GM21390 (cell line): ENCODE results near the gene COL20A1.
"Not testable (repeated sequence)": the region's sequence is repeated elsewhere in the genome, so short reads cannot be mapped to it uniquely, and the experiment has no call there.

Source experiments
- ATAC-seq: cut with Tn5 transposase; IDR thresholded peaks from one replicate; pipeline ENCODE4 v1.9.1; 2021; ENCODE audit not compliant: unreplicated experiment

COL20A1 gene

DNA sequence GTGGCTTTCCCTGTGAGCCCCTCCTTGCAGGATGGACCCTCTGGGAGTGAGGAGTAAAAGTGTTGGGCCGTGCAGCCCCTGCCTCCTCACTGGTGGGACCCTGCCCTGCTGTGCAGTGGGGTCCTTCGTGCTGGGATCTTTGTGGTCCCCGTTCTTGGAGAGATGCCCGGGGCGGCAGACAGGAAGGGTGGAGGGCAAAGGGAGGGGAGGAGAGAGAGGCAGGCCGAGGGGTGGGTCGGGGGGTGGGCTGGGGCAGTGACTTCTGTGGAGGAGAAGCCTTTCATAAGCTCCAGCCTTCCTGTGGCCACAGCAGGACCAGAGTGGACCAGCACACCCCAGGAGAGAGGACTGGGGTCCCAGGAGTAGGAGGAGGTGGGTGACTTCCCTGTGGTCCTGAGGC, at the start of gene COL20A1:
TSS of gene COL20A1 (plus strand) at position 283 of the 400 bp plus-strand sequence. CDS start 1,922 bp downstream, outside the sequence.
- no peak for ATAC-seq

DNA sequence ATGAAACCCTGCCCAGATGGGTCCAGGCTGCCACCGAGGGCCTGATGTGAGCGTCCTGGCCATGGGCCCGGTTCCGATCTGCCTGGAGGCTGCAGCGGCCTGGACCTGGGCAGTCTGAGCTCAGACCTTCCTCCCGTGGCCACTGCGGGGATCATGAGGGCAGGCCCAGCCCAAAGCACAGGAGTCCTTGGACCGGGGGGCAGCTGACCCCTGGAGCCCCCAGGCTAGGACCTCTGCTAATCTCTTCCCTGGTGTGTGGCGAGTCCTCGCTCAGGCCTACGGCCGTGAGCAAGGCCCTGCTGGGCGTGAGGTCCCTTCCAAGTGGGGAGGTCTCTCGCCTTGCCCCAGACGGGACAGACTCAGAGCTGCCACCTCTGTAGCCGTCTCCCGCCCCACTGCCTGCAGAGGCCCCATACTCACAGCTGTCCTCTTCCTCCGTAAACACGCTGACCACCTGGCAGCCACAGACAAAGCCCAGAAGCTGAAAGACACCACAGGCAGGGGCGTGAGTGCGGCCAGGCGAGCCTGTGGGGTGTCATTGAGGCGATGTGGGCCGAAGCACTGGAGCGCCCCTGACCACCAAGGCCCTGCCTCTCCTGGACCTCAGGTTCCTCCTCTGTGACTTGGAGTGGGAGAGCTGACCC, 49.3 kb upstream of the COL20A1 start:
- ATAC-seq: no peak

DNA sequence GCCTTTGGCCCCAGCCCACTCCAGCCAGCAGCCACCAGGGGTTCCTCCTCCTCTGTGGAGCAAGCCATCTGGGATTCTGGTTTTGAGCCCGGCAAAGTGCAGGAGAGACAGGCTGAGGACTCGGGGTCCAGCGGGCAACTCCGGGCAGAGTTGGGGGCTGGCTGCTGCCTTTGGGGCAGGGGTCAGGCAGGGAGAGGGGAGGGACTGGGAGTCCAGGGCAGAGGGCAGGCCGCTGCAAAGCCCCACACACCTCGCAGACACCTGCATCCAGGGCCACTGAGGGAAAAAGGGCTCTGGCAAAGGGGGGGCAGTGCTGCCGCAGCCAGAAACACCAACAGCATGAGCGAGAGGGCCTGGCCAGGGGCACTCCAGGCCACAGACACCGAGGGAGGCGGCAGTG, 48.5 kb upstream of the COL20A1 start:
- no peak for ATAC-seq

DNA sequence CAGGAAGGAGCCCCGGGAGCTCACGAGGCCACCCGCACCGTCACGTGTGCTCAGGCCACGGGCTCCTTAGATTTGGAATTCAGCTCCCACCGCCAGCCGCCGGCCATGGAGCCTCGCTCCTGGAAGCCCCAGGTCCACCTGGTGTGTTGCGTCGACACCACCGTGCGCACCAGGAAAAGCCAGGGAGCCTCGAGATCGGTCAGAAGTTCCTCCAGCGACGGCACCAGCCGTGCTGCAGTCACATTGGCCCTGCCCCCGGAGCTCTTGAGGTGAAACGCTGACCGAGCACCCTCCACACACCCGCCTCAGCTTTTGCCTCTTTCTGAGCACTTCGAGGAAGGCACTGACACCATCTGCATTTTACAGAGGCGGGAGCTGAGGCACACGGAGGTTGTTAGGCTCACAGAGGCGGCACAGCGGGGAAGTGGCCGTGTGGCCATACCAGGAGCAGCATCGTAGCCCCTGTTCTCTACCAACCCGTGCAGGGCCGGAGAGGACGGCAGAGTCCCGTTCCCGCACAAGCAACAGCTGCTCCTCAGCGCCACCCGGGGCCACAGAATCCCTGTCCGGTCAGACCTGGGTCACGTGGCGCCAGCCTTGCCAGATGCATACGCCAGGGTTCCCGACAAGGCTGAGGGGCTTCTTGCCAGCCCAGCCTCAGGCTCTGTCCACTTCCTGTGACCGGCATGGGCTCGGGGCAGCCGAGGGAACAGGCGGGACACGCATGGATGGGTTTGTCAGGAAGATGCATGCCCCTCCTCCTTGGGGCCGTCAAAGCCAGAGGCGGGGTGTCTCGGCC, 46.3 kb upstream of the COL20A1 start:
- no peak for ATAC-seq

DNA sequence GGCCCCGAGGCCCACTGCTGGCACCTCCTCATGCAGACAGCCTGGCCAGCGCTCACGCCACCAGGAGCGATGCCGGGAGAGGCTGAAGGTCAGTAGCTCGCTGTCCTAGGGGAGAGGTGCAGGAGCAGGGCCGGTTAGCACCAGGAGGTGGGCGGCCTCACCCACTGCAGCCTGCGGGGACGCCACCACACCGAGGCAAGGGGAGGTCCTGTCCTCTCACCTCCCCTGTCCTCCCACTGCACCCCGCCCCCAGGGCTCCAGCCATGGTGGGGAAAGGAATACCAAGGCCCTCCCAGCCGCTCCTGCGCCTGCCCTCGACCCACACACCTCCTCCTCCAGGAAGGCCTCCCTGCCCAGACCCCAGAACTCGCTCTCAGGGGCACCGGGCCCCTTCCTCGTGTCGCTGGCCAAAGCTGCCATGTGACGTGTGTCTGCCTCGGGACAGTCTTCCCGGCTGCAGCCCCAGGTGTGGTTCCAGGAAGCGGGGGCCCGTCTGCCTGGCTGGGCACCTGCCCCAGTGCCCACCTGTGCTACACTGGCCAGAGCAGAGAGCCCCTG, 45.2 kb upstream of the COL20A1 start:
- ATAC-seq: no peak

DNA sequence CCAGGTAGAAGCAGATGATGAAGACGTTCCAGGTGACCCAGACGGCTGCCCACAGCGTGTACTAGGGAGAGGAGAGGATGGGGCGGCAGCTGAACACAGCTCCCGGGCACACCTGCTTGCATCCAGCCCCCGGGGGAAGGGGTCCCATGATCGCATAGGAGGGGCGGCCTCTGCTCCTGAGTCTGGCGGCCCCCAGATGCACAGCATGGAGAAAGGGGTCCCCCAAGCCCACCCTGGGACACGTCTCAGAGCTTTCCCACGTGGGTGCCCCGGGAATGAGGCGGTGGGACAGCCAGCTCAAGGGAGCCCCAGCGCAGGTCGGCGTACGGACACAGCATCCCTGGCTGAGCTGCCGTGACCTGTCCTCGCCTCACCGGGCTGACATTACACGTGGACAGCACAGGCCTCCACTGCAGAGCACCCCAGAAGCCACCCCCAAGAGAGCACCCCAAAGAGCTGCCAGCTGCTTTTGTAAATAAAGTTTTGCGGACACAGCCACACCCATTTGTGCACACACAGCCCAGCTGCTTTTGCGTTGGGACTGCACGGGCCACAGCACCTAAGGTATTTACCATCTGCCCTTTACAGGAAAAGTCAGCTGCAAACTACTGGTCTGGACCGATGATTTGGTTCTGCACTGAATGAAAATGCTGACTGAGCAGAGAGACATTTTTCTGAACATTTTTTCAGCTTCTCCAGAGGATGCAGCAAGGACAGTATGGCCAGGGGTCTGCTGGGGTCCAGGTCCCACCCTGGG, 44.0 kb upstream of the COL20A1 start:
- no peak for ATAC-seq

DNA sequence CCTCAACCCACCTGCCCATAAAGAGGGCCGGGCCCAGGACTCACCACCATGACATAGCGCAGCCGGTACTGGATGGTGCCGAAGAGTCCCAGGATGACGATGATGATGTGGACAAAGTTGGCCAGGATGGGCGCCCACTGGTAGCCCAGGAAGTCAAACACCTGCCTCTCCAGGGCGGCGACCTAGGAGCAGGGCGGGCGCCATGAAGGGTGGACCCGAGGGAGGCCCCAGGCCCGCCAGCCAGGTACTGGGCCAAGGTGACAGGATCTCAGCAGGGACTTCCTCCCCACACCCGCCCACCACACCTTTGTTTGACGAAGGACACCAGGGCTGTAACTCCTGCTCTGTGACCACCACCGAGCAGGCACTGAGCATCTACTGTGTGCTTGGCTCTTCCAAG, 43.1 kb upstream of the COL20A1 start:
- ATAC-seq: no peak

DNA sequence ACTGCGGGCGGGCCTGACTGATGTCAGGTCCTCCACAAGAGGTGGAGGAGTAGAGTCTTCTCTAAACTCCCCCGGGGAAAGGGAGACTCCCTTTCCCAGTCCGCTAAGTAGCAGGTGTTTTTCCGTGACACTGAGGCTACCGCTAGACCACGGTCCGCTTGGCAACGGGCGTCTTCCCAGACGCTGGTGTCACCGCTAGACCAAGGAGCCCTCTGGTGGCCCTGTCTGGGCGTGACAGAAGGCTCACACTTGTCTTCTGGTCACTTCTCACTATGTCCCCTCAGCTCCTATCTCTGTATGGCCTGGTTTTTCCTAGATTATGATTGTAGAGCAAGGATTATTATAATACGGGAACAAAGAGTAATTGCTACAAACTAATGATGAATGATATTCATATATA, 41.6 kb upstream of the COL20A1 start:
- not testable (repeated sequence) for ATAC-seq

DNA sequence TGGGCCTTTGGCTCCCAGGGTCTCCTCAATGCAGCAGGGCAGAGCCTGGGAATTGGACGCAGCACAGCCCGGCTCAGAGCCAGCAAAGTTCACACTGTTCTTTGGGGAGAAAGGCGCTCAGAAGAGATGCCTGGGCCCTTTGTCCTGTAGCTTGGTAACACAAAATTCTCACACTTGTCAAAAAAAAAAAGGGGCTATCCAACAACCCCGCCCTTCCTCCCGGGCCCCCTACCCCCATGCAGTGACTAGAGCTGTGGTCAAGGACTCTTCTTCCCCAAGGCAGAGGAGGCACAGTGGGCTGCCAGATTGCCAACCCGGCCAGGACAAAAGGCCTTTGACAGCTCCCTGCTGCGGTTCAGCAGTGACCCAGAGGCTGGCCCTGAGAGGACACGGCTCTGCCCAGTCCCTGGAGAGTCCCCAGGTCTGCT, 40.7 kb upstream of the COL20A1 start:
- ATAC-seq: no peak

DNA sequence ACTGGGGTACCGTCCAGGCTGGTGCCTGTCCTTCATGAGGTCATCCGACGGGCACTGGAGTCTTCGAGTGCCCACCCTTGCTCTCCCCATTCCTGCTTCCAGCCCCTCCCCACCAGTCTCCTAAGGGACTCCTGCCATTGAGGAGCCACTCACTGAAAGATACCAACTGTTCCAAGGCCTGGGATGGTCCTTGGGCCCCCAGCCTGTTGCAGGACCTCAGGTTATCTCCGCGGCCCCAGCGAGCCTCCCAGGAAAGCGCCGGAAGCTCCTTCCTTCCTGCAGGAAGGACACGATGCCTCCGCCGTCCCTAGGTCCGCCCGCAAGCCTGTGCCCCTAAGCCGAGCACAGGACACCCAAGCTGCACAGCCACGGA, 39.9 kb upstream of the COL20A1 start:
- ATAC-seq: no peak

DNA sequence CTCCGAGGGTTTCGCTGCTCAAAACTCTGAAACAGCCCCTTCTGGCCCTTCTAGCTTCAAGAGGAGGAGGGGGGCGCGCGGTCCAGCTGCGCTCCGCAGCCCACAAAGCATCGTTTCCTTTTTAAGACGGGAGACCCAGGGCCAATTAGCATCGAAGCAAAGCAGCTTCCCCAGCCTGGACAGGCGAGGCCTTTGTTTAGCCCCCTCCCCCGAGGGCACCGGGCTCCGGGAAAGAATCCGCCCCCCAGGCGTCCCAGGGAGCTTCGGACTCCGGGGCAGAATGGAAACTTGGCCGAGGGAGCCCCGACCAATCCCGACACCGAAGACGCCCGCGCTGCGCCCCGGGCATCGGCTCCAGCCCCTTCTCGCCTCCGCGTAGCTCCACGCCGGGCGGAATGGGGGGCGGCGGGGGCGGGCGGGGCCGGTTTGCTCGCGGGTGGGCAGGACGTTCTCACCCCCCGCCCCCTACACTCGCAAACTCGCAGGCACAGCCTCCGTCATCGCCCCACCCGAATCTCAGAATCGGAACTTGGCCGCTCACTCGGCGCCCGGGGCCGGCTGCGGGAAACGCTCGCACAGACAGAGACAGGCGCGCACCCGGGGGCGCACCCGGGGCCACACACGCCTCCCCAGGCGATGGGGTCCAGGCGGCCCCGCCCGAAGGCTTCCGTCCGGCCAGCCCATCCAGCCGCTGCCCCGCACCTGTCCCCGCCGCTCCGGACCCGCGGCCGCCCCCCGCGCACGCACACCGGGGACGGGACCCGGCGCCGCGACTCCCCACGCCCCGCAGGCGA, 39.4 kb upstream of the COL20A1 start:
- no peak for ATAC-seq

DNA sequence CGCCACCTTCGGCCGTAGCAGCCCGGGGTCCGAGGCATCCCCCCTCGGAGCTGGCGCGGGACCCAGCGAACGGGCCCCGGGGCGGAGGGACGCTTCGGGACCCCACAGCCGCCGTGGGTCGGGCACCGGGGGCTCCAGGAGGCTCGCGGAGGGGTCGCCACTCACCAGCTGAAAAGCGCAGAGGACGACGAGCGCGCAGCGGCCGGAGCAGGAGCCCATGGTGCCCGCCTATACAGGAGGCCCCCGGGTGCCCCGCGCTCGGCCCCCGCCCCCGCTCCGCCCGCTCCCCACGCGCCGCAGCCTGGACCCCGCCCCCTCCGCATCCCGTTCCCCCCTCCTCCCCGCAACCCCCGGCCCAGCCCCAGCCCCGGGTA, 38.8 kb upstream of the COL20A1 start, which contains the start of gene NKAIN4:
TSS of gene NKAIN4 (minus strand) at position 232 of the 374 bp plus-strand sequence. CDS start at position 219, 13 bp downstream.
- ATAC-seq: no peak

DNA sequence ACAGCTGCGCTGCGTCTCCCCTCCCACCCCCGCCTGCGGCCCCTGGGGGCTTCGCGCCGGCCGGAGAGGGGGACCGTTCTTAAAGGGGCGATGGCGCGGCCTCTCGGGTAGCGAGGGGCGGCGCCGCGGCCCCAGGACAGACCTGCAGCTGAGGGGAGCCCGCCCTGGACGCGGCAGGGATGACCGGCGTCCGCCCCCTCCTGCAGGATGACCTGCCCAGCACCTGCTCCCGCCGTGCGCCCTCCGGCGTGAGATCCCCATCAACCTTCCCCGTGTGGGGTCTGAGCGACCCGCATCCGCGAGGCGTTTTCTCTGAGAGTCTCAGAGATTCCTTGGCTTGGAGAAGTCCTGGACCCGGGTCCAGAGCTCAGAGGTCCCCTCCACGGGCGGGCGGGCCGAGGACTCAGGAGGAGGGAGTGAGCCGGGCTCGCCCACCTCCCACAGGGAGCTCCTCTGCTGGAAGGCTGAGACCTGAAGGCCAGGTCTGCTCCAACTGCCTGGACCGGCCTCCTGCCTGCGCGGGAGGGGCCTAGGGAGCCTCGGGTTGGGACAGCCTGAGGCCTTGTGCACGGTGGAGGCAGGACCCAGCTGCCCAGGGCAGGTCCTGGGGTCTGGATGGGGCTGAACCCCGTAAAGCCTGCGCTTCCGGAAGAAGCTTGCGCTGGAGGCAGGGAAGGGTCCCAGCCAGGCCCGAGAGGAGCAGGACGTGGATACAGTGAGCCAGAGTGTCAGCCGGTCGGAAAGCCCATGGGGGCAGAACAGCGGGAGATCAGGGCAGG, 38.2 kb upstream of the COL20A1 start:
- no peak for ATAC-seq

DNA sequence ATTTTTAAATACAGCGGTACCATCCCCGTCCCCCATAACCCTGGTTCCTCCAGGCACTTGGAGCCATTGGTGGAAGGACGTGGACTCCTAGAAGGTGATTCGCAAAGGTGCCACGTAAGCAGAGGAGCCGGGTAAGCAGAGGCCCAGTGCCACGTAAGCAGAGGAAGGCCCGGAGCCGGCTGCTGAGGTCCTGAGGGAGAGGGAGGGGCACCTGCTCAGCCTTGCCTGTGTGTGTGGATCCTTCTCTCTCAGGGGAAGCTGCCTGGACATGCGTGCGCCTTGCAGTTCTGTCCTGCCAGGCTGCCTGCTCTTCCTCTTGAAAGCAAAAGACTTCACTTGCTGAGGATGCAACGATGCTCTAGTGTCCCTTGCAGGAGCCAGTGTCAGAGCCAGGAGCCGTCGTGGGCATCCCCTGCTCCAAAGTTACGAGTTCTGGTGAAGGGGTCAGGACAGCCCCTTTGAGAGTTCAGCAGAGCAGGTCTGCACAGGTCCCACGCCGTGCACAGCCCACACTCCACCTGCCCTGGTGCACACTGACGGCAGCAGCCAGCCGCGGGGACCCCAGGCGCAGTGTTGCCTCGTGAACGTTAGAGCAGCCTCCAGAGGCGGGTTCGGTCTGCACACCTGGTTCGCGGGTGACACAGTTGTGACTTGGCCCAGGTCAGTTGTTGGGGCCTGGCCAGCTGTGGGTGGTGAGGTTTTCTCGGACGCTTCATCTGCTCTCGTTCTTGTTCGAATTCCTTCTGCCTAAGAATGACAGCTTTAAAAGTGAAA, 36.9 kb upstream of the COL20A1 start:
- ATAC-seq: no peak

DNA sequence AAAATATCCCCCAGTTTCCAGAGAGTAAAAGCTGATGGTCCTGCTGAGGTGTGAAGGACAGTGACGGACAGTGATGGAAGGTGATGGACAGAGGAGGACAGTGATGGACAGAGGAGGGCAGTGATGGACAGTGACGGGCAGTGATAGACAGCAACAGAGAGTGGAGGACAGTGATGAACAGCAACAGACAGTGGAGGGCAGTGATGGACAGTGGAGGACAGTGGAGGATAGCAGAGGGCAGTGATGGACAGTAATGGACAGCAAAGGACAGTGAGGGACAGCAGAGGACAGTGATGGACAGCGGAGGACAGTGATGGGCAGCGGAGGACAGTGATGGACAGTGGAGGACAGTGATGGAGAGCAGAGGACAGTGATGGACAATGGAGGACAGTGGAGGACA, 36.0 kb upstream of the COL20A1 start:
- no peak for ATAC-seq

DNA sequence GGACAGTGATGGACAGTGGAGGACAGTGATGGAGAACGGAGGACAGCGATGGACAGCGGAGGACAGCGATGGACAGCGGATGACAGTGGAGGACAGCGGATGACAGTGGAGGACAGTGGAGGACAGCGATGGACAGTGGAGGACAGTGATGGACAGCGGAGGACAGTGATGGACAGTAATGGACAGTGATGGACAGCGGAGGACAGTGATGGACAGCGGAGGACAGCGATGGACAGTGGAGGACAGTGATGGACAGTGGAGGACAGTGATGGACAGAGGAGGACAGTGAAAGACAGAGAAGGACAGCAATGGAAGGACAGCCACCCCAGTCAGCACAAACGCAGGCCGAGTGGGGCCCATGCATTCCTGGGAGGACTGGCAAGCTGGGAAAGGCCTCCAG, 35.4 kb upstream of the COL20A1 start:
- no peak for ATAC-seq

DNA sequence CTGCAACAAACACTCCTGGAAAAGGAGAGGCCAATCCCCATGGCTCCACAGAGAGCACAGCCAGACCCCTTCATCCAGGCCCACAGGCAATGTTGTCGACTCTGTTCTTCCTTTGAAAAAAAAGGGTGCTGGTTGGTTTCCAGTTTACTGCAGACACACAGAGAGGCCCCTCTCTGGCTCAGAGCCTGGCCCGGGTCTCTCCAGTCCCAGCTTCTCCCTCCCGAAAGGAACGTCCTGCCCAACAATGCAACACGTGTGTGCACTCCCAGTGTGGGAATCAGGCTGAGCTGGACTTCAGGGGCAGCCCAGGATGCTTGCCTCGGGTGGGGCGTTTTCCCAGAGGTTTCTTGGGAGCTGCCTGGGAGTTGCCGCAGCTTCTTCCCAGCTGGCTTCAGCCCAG, 34.2 kb upstream of the COL20A1 start:
- ATAC-seq: no peak

DNA sequence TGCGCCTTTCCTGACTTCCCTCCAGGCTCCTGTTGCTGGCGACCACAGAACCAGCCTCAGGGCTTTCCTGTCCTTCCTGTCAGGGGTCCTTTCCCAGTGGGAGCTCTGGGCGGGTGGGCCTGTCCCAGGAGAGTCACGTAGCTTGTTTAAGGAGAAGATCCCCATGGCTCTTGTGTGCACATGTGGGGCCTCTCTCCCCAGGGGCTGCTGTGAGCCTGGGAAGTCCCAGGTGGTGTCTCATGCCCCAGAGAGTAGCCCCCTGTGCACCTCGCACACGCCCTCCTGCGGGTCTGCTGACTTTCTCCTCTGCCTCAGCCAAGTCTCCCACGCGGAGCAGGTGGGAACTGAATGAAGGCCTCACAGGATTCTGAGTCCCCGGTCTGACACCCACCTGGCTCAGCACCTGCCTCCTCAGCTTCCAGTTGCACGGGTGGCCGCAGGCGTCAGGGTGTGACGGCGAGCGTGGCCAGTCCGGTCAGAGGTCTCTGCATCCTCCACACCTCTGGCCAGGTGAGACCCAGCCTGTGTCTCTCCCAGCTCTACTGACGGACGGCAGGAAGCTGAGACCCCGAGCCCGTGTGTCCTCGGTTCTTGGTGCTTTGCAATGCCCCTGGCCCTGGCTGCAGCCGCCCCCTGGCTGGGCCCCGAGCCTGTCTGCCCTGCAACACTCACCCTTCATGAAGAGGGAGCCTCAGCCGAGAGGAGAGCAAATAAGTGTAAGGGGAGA, 33.1 kb upstream of the COL20A1 start:
- ATAC-seq: no peak

DNA sequence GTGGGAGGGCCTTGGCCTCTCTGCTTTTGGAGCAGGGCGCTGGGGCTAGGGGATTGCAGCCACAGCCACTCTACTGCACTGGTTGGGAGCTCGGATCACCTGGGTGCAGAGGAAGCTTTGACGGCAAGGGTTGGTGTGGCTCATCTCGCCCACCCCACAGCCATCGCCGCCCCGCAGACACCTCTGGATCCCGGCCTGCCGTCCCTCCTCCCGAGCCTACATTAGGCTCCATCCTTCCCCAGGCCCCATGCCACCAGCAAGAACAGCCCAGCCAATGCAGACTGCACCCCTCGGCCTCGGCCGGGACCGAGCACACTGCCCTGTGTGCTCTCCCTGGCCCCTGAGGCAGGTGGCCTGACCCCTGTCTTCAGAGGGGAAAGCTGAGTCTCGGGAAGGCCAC, 32.5 kb upstream of the COL20A1 start:
- no peak for ATAC-seq
